Urinary bladder (tissue), 4 donors: Measurements from ENCODE around the gene ABCC3. TPM values are rescaled to one million over a fixed set of nuclear protein-coding genes. Genes with fewer than 3 reads are reported as not detected.
"Not testable (repeated sequence)": the region's sequence is repeated elsewhere in the genome, so short reads cannot be mapped to it uniquely, and the experiment has no call there.

Experiments used
- DNase-seq: peaks from one replicate; pipeline ENCODE4 v3.0.0-alpha.2; 2015; ENCODE audit errors: extremely low spot score
- H3K27ac ChIP-seq: one replicate; pipeline ENCODE4 v1.5.1; 2013; ENCODE audit warnings: low read depth, mild to moderate bottlenecking, moderate library complexity
- H3K36me3 ChIP-seq: one replicate; pipeline ENCODE4 v1.6.1; 2013; ENCODE audit warnings: mild to moderate bottlenecking, moderate library complexity; ENCODE audit not compliant: insufficient read depth
- H3K4me1 ChIP-seq: one replicate; pipeline ENCODE4 v1.6.1; 2013; ENCODE audit warnings: mild to moderate bottlenecking, moderate library complexity; ENCODE audit not compliant: insufficient read depth
- H3K4me3 ChIP-seq: one replicate; pipeline ENCODE4 v1.5.1; 2013; ENCODE audit warnings: low read depth, low read length
- WGBS: extraction: QIAGEN DNeasy Blood & Tissue Kit; methylation state at CpG from one replicate; pipeline ENCODE4 v1.1.7; 2013; 5-methylcytosine and 5-hydroxymethylcytosine counted together
- polyA plus RNA-seq: library from polyadenylated mRNA; stranded (reverse); fragments of 200-250 nt; gene quantifications from one replicate; pipeline ENCODE4 v1.2.3, GENCODE V29; 2013
- total RNA-seq: library from RNA; depleted of rRNA; stranded (reverse); fragments of >200 nt; gene quantifications from one replicate; pipeline ENCODE4 v1.2.3, GENCODE V29; 2014
- donor health status: healthy with polysubstance abuse.
- donor health status: healthy.

The ABCC3 gene
- total and polyA plus RNA-seq, 2 donors = 6.9 to 13.4 TPM

DNA sequence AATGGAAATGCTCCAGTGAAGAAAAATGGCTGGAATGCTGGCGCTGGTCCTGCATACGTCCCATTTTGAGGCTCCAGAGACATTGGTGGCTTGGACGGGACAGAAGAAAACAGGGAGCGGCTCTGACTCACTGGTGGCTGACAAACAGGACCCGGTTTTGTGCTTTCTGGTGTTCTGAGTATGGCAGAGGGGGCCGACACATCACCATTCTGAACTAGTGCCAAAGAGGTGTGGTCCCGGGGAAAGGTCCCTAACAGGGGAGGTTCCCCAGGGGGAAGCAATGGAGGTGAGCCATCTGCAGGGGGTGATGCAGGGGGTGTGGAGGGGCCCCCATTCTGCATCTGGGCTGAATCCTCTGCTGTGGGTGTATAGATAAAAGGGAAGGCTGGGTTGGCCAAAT lies 64.7 kb downstream of the ABCC3 start:
- no peak for DNase-seq
- Histone ChIP-seq H3K4me1 (peaks cover 1% of the 10 kb centered on the region), H3K36me3 (peaks cover 8% of the 10 kb centered on the region), H3K4me3 (no peak overlapping the region), H3K27ac (peak overlapping the region; percentile 59)
- WGBS = 80% methylated on average over 7 of the region's 7 CpGs

DNA sequence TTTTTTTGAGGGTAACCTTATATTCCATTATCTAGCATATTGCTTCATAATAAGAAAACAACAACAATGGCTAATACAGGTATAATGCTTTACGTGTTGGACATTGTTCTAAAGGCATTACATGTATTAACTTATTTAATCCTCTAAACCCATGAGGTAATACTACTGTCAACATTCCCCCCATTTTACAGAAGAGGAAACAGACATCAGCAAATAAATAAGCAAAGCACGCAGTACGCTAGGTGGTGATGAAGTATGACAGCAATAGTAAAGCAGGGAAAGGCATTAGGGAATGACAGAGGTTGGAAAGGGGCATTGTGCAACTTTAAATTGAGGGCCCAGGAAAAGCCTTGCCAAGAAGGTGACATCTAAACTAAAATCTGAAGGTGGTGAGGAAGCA lies 68.5 kb downstream of the ABCC3 start:
- 84% methylated on average over 3 of the region's 3 CpGs for WGBS
- no peak for DNase-seq
- Histone ChIP-seq H3K36me3 (no peaks in the 10 kb centered on the region), H3K4me3 (no peak overlapping the region), H3K27ac (no peak overlapping the region), H3K4me1 (peaks cover 1% of the 10 kb centered on the region)

DNA sequence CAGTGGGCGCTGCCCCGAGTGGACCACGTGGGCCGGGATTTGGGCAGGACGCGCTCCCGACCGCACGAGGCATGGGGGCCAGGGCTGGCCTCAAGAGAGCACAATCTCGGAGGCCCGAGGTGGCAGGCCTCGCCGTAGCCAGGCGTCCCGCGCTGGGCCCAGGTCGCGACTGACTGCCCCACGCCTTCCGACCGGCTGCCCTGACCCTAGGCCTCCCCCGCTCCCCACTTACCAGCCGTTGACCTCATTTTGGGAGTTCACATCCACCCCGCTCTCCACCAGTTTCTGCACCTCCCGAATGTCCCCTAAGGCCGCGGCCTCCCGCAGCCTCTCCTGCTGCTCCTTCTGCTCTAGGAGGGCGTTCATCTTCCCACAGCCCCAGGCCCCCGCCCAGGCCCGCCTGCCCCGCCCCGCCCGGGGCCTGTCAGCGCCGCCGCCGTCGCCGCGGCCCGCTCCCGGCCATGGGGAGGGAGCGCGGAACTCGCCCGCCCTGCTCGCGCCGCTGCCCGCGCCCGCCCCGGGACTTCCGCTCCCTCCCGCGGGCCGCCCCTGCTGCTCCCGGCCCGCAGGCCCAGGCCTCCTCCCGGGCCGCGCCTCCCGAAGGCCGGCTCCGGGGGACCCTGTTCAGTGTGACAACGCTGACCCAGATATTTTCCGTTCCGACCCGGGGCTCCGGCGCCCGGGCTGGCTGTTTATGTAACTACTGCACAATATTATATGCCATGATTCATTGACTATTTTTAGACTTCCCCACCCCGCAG lies 72.8 kb downstream of the ABCC3 start, which contains the start of gene ANKRD40:
ANKRD40 (minus strand) TSS at position 626 of the 761 bp plus-strand sequence; CDS start at position 366, 260 bp downstream.
- peak; percentile 90 for DNase-seq
- no peaks in the 10 kb centered on the region for H3K36me3 ChIP-seq
- peaks cover 6% of the 10 kb centered on the region for H3K4me1 ChIP-seq
- H3K27ac ChIP-seq = peak within 1 kb of the TSS; percentile 98
- under 1% methylated on average over 74 of the region's 74 CpGs for whole genome bisulfite sequencing
- H3K4me3 ChIP-seq = peak within 1 kb of the TSS; percentile 78

DNA sequence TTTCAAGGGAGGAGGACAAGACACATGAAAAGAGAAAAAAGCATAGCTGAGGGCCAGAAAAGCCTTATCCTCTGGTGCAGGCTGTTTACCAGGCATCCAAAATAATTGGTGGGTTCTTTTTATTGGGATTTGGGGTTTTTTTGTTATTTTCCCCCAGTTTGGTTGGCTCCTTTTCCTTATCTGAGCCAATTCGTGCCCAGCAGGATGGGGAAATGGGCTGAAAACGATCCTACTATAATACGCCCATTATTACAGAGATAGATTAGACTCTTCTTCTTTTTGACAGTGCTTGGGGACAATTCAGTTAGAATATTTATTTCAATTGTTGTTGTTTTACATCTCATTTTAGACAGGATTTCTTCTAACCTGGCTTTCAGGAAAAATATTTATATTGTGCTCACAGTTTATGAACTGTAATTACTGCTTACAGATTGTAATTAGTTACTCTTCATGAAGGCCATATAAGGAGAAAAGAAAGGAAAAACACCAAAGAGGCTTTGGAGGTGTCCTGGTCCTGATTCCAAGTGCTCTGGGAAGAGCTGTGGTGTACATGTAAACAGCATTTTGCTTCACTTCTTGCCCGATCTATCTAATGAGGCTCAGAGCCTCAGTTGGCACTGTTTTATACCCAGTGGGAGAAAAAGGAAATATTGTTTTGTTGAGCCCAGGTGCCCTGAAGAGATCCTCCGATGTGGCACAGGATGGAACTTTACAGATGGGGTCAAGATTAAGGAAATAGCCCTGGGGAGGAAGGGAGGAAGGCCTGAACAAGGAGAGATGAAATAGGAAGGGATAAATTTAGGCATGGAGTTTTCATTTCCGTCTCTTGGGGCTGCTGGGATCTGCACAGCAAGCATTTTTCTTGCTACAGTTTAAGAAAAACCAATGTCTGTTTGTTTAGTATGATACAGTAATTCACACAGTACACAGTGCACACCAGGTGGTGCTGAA lies 73.6 kb downstream of the ABCC3 start:
- Histone ChIP-seq H3K27ac (peak overlapping the region; percentile 97), H3K4me1 (peaks cover 5% of the 10 kb centered on the region), H3K36me3 (no peaks in the 10 kb centered on the region), H3K4me3 (peak overlapping the region; percentile 30)
- no peak for DNase-seq
- 3% methylated on average over 6 of the region's 6 CpGs for WGBS

DNA sequence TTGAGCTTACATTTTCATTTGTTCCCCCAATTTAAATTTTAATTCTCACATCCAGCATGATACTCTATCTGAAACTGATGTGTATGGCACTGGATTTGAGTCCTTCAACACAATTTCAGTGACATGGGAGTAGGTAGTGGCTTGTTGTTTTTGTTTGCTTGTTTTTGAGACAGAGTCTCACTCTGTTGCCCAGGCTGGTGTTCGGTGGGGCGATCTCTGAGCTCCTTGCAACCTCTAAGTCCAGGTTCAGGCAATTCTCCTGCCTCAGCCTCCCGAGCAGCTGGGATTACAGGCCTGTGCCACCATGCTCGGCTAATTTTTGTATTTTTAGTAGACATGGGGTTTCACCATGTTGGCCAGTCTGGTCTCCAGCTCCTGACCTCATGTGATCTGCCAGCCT lies 74.4 kb downstream of the ABCC3 start:
- H3K4me1 ChIP-seq, H3K36me3 ChIP-seq, DNase-seq: not testable (repeated sequence)
- peak overlapping the region; percentile 0 for H3K4me3 ChIP-seq
- 85% methylated on average over 4 of the region's 4 CpGs for WGBS
- H3K27ac ChIP-seq = peak overlapping the region; percentile 97

DNA sequence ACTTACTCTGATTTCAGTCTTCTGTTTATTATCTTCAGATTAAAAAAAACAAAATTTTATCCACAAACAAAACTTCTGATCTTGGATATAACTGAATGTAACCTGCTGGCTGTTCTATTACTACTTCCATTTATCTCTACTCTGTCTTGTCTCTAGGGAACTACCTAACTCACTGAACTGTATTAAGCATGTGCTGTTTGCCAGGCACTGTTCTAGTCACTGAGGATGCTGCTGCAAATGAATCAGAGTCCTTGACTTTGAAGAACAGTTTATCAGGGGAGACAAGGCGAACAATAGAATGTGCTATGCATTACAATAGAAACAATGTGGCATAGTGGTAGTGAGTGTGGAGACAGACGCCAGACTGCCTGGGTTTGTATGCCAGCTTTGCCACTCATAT lies 75.3 kb downstream of the ABCC3 start:
- 89% methylated on average over 2 of the region's 2 CpGs for WGBS
- no peak overlapping the region for H3K4me3 ChIP-seq
- H3K27ac ChIP-seq = no peak overlapping the region
- H3K4me1 ChIP-seq = peaks cover 5% of the 10 kb centered on the region
- H3K36me3 ChIP-seq = no peaks in the 10 kb centered on the region
- no peak for DNase-seq

DNA sequence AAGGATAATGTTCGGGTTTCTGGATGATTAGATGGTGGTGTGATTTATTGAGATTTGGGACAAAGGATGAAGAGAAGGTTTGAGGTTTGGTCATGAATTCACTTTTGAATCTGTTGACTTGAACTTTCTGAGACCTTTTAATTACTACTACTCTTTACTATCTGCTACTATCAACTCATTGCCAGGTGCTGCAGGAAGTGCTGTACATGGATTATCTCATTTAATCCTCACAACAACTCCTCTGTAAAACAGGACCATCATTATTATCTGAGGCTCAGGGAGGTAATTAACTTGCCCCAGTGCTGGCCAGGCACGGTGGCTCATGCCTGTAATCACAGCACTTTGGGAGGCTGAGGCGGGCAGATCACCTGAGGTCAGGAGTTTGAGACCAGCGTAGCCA lies 76.0 kb downstream of the ABCC3 start:
- DNase-seq = no peak
- no peak overlapping the region for H3K27ac ChIP-seq
- 82% methylated on average over 4 of the region's 4 CpGs for whole genome bisulfite sequencing
- H3K4me3 ChIP-seq = no peak overlapping the region
- no peaks in the 10 kb centered on the region for H3K36me3 ChIP-seq
- H3K4me1 ChIP-seq = peaks cover 5% of the 10 kb centered on the region

DNA sequence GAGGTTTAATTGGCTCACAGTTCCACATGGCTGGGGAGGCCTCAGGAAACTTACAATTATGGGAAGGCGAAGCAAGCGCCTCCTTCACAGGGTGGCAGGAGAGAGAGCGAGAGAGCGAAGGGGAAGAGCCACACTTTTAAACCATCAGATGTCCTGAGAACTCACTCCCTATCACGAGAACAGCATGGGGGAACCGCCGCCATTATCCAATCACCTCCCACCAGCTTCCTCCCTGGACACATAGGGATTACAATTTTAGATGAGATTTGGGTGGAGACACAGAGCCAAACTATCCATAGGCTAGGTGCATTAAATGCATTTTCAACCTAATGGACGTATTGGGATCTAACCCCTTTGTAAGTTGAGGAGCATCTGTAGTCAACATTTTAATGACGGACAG lies 78.0 kb downstream of the ABCC3 start:
- Histone ChIP-seq H3K4me1 (peaks cover 5% of the 10 kb centered on the region), H3K4me3 (no peak overlapping the region), H3K36me3 (no peaks in the 10 kb centered on the region), H3K27ac (no peak overlapping the region)
- 84% methylated on average over 9 of the region's 9 CpGs for WGBS
- no peak for DNase-seq

DNA sequence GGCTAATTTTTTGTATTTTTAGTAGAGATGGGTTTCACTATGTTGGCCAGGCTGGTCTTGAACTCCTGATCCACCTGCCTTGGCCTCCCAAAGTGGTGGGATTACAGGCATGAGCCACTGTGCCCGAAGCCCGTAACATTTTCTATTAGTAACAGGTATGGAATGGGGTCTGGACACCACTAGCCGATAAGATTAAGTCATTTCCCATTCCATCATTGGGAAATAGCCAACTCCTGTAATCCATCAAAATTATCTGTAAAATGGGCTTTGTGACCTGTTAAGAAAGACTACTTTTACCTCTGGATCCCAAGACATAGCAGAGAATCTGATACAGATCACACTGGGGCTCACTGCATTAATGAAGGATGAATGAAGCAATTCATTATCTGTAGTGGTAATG lies 80.8 kb downstream of the ABCC3 start:
- Histone ChIP-seq H3K4me3 (no peak overlapping the region), H3K27ac (no peak overlapping the region), H3K36me3 (no peaks in the 10 kb centered on the region), H3K4me1 (peaks cover 2% of the 10 kb centered on the region)
- WGBS = 86% methylated on average over 3 of the region's 3 CpGs
- no peak for DNase-seq

DNA sequence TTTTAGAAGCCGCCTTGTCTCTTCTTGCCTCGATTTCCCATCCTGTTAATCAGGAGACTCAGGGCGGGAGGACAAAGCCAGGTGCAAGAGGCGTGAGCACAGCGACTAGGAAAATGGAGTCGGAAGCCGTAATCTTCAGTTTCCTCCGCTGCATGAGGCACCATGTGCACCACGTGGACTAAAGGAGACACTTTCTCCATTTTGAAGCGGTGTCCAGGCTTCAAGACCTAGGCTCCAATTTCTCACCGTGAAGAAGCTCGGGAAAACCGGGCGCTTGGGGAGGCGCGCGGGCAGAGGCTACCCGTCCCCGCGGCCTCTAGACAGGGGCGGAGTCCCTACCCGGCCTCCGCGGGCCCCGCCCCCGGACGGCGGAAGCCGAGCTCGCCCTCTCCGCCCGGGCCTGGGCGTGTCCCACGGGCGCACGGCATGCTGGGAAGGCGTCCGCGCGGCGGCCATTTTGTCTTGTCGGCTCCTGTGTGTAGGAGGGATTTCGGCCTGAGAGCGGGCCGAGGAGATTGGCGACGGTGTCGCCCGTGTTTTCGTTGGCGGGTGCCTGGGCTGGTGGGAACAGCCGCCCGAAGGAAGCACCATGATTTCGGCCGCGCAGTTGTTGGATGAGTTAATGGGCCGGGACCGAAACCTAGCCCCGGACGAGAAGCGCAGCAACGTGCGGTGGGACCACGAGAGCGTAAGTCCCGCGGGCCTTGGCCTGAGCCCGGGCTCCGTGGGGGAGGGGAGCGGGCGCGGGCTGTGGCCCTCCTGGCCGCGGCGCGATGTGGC lies 84.7 kb downstream of the ABCC3 start, which contains the start of gene LUC7L3:
LUC7L3 (plus strand) TSS at position 460 of the 780 bp plus-strand sequence; CDS start at position 590, 130 bp downstream.
- peak within 1 kb of the TSS; percentile 97 for H3K27ac ChIP-seq
- WGBS = 1% methylated on average over 76 of the region's 76 CpGs

DNA sequence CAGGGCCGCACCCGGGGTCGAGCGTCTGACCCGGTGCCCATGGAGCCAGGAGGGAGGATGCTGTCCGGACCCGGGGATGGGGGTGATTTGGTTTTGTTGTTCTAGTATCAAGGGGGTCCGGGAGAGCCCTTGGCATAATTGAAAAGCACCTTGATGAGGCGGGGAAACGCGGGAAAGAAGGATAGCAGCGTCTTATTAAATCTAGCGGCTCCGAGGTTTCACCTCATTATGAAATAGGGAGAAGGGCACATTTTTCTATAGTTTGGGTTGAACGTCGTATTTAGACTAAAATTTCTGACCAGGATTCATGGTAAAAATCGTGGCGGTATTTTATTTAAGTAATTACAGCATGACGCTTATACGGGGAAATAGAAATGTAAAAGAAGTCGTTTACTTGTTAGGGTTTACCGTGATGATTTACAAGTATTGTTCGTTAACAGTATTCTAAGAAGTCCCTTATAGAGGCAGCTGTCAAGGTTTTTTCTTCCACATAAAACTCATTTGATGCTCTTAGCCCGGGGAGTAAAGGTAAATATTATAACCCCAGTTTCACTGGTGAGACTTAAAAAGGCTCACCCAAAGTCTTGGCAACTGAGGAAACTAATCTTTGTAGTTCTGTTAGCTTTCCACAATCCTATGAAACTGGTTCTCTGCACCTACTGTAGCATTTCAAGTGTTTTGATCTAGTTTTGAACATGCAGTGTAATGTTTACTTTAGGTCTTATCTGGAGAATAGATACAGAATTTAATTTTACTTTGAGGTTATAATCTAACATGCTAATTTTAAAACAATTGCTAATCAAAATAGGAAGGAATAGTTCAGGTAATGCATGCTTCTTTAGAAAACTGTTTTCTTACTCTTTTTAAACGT lies 85.5 kb downstream of the ABCC3 start:
- DNase-seq = no peak

More for the DNA sequence above, 84.7 kb downstream of the ABCC3 start, which contains the start of gene LUC7L3:
- Histone ChIP-seq H3K4me1 (peaks cover 2% of the 10 kb centered on the region), H3K4me3 (peak within 1 kb of the TSS; percentile 96), H3K36me3 (no peaks in the 10 kb centered on the region)
- peak; percentile 84 for DNase-seq

DNA sequence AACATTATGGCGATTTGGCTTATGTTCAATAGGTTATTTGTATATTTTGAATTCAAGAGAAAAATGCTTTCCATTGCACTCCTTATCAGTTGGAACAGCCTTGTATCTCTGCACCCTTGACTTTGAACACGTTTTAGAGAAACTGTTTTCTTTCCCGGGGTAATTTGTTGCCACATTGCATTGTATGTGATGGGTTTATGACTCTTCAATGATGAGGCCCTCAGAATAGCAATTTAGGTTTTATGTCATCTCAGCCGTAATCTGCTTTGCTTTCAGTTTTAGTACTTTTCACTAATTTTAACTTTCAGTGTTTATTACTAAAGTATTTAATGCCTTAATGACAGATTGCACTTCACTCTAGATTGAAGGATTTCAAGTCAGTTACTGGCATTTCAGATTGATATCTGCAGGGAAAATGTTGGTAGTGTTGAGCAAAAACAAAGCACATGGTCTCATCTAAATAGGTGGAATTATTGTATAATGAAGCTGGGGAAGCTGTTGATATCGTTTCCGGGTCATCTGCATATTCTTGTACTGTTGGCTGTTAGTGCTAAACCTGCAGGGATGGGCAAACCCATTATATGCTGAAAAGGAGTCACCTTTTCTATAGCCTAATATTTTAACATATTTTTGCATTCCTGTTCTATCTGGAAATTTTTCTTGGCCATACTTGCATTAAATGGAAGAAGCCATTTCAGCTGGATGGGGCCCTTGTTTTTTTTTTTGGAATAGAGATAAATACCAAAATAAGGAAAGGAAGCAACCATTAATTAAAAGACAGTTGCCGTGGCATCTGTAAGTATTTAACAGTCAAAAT lies 86.7 kb downstream of the ABCC3 start:
- Histone ChIP-seq H3K4me1 (peaks cover 2% of the 10 kb centered on the region), H3K36me3 (no peaks in the 10 kb centered on the region), H3K27ac (no peak overlapping the region), H3K4me3 (peak overlapping the region; percentile 96)
- WGBS = 8% methylated on average over 7 of the region's 7 CpGs
- DNase-seq = no peak

More for the DNA sequence above, 85.5 kb downstream of the ABCC3 start:
- H3K4me1 ChIP-seq = peaks cover 2% of the 10 kb centered on the region
- H3K36me3 ChIP-seq = no peaks in the 10 kb centered on the region
- peak overlapping the region; percentile 96 for H3K4me3 ChIP-seq
- peak overlapping the region; percentile 97 for H3K27ac ChIP-seq
- under 1% methylated on average over 25 of the region's 25 CpGs for WGBS
